DOHH2 (cell line): ENCODE data around the gene ATRN.

Source experiments
- H3F3A ChIP-seq: fragments of 200-600 bp; sonication (generic), shearing (Covaris generic); 2 replicates; pipeline ENCODE4 v1.6.0; 2016; ENCODE audit warnings: antibody characterized with exemption, mild to moderate bottlenecking; ENCODE audit not compliant: control insufficient read depth, insufficient read depth
- H3K27ac ChIP-seq: fragments of 200-600 bp; sonication (generic); 2 replicates; pipeline ENCODE4 v1.5.1; 2014; ENCODE audit warnings: low read depth, mild to moderate bottlenecking, low read length, moderate library complexity
- H3K27me3 ChIP-seq: fragments of 200-600 bp; sonication (generic); 2 replicates; pipeline ENCODE4 v1.6.1; 2014; ENCODE audit warnings: mild to moderate bottlenecking, low read length, mixed read lengths; ENCODE audit not compliant: control insufficient read depth
- H3K36me3 ChIP-seq: fragments of 200-600 bp; sonication (generic); 2 replicates; pipeline ENCODE4 v1.6.1; 2014; ENCODE audit warnings: mild to moderate bottlenecking, low read length, moderate library complexity, mixed read lengths; ENCODE audit not compliant: control insufficient read depth
- H3K4me1 ChIP-seq: fragments of 200-600 bp; sonication (generic); 2 replicates; pipeline ENCODE4 v1.6.1; 2014; ENCODE audit warnings: mild to moderate bottlenecking, low read length, mixed read lengths; ENCODE audit not compliant: control insufficient read depth
- H3K4me2 ChIP-seq: fragments of 200-600 bp; sonication (generic); 2 replicates; pipeline ENCODE4 v1.6.0; 2014; ENCODE audit warnings: mild to moderate bottlenecking, low read length, moderate library complexity
- H3K4me3 ChIP-seq: fragments of 200-600 bp; sonication (generic); 2 replicates; pipeline ENCODE4 v1.5.1; 2014; ENCODE audit warnings: mild to moderate bottlenecking, low read length, mixed read lengths
- H3K79me2 ChIP-seq: fragments of 200-600 bp; sonication (generic); 2 replicates; pipeline ENCODE4 v1.6.1; 2014; ENCODE audit warnings: mild to moderate bottlenecking, low read length, mixed read lengths; ENCODE audit not compliant: control insufficient read depth
- H3K9me2 ChIP-seq: fragments of 200-600 bp; sonication (generic); replicated peaks from 2 replicates; pipeline ENCODE4 v1.6.1; 2014; ENCODE audit warnings: mild to moderate bottlenecking, low read length, mixed read lengths; ENCODE audit not compliant: control insufficient read depth
- H3K9me3 ChIP-seq: fragments of 200-600 bp; sonication (generic); 2 replicates; pipeline ENCODE4 v1.6.1; 2014; ENCODE audit warnings: antibody characterized with exemption, low read length, mixed read lengths; ENCODE audit not compliant: control insufficient read depth, insufficient read depth
- H4K20me1 ChIP-seq: fragments of 200-600 bp; sonication (generic); 2 replicates; pipeline ENCODE4 v1.6.0; 2014; ENCODE audit warnings: low read depth, mild to moderate bottlenecking, antibody characterized with exemption, low read length, moderate library complexity; ENCODE audit not compliant: control insufficient read depth, insufficient read depth
- CTCF ChIP-seq: fragments of 200-600 bp; sonication (generic); IDR thresholded peaks from one replicate; pipeline ENCODE4 v1.5.1; 2014; ENCODE audit warnings: antibody characterized with exemption, mild to moderate bottlenecking, low read depth, low read length; ENCODE audit not compliant: poor library complexity, severe bottlenecking
- EZH2phosphoT487 ChIP-seq: fragments of 200-600 bp; sonication (generic); IDR thresholded peaks from 2 replicates; pipeline ENCODE4 v1.6.1; 2017; ENCODE audit warnings: borderline replicate concordance, mild to moderate bottlenecking, antibody characterized with exemption, low read length, moderate library complexity, mixed read lengths

ATRN gene

GRCh38 chr20:3433744-3434143, 37.1 kb upstream of the ATRN start:
- no peak overlapping the region for H3K4me2 ChIP-seq
- peaks cover 5% of the 10 kb centered on the region; the same call in 1 of the 2 replicates for H3K4me1 ChIP-seq
- no peak overlapping the region for H3K27ac ChIP-seq
- H3K9me2 ChIP-seq, result no peaks in the 10 kb centered on the region
- H3F3A ChIP-seq, result no peaks in the 10 kb centered on the region
- TF ChIP-seq CTCF (no peak), EZH2phosphoT487 (no peak)
- H3K9me3 ChIP-seq, result no peaks in the 10 kb centered on the region
- H4K20me1 ChIP-seq, result 0 out of 2 replicates have a peak, but pooled peaks cover 2% of the 10 kb centered on the region
- H3K4me3 ChIP-seq, result no peak overlapping the region
- H3K79me2 ChIP-seq, result no peaks in the 10 kb centered on the region
- no peaks in the 10 kb centered on the region for H3K36me3 ChIP-seq
- H3K27me3 ChIP-seq, result peaks cover 12% of the 10 kb centered on the region

- Histone ChIP-seq H3K27me3 (peaks cover 14% of the 10 kb centered on the region), H3K36me3 (no peaks in the 10 kb centered on the region), H3K27ac (no peak overlapping the region), H3K4me2 (no peak overlapping the region), H3K4me1 (peaks cover 5% of the 10 kb centered on the region; the same call in 1 of the 2 replicates), H3K9me3 (no peaks in the 10 kb centered on the region), H3F3A (no peaks in the 10 kb centered on the region), H3K9me2 (no peaks in the 10 kb centered on the region), H3K4me3 (no peak overlapping the region), H3K79me2 (no peaks in the 10 kb centered on the region), H4K20me1 (0 out of 2 replicates have a peak, but pooled peaks cover 2% of the 10 kb centered on the region)
- TF ChIP-seq CTCF, result no peak
- no peak for TF ChIP-seq EZH2phosphoT487
These were observed 36.6 kb upstream of the ATRN start for GRCh38 chr20:3434232-3434631.

DNA sequence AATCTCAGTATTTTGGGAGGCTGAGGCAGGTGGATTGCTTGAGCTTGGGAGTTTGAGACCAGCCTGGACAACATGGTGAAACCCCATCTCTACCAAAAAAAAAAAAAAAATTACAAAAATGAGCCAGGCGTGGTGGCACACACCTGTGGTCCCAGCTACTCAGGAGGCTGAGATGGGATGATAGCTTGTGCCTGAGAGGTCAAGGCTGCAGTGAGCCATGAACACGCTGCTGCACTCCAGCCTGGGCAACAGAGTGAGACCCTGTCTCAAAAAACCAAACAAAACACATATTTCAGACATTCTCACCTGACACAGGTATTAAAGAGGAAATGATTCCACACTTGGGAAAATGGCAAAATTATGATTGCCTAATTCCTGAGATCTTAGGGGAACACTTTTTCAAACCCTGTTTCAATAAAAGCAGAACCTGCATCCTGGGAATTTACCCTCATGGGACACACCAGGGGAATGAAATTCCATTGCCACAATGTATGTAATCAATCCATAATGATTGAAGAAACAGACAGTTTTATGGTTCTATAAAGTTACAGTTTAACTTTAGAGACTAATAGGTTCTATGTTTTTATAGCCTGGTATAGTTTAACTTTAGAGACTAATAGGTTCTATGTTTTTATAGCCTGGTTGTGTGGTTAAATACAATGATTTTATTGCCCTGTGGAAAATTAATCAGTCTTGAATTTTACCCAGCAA, 33.8 kb upstream of the ATRN start:
- H4K20me1 ChIP-seq, result no peaks in the 10 kb centered on the region
- H3K36me3 ChIP-seq, result no peaks in the 10 kb centered on the region
- H3F3A ChIP-seq, result no peaks in the 10 kb centered on the region
- no peaks in the 10 kb centered on the region for H3K9me3 ChIP-seq
- H3K27ac ChIP-seq, result no peak overlapping the region
- H3K4me1 ChIP-seq, result no peaks in the 10 kb centered on the region
- H3K4me2 ChIP-seq, result no peak overlapping the region
- no peak overlapping the region for H3K4me3 ChIP-seq
- H3K27me3 ChIP-seq, result peaks cover 7% of the 10 kb centered on the region; the same call in 1 of the 2 replicates
- H3K9me2 ChIP-seq, result no peaks in the 10 kb centered on the region
- no peak for TF ChIP-seq EZH2phosphoT487
- TF ChIP-seq CTCF, result no peak
- no peaks in the 10 kb centered on the region for H3K79me2 ChIP-seq
